Endothelial cell (in vitro differentiated cells): Measurements from ENCODE around the gene EIF4E3. TPM values are rescaled to one million over a fixed set of nuclear protein-coding genes. Genes with fewer than 3 reads are reported as not detected.

ENCODE experiments used
- DNase-seq: peaks from one replicate; pipeline ENCODE4 v3.0.0; 2021; ENCODE audit warnings: low spot score
- H3K27ac Mint-ChIP-seq: one replicate; pipeline ENCODE4 v1.8.0; 2021; ENCODE audit warnings: mixed read lengths, inconsistent platforms; ENCODE audit not compliant: unreplicated experiment
- H3K27me3 Mint-ChIP-seq: one replicate; pipeline ENCODE4 v1.8.0; 2021; ENCODE audit warnings: mild to moderate bottlenecking, moderate library complexity, mixed read lengths, inconsistent platforms; ENCODE audit not compliant: unreplicated experiment
- H3K36me3 Mint-ChIP-seq: one replicate; pipeline ENCODE4 v1.8.0; 2021; ENCODE audit warnings: mild to moderate bottlenecking, low read depth, mixed read lengths, inconsistent platforms; ENCODE audit not compliant: unreplicated experiment
- H3K4me1 Mint-ChIP-seq: one replicate; pipeline ENCODE4 v1.8.0; 2021; ENCODE audit warnings: mild to moderate bottlenecking, mixed read lengths, inconsistent platforms; ENCODE audit not compliant: unreplicated experiment
- H3K4me3 Mint-ChIP-seq: one replicate; pipeline ENCODE4 v1.8.0; 2021; ENCODE audit warnings: mild to moderate bottlenecking, mixed read lengths, inconsistent platforms; ENCODE audit not compliant: unreplicated experiment
- H3K9me3 Mint-ChIP-seq: one replicate; pipeline ENCODE4 v1.8.0; 2021; ENCODE audit warnings: mixed read lengths, inconsistent platforms; ENCODE audit not compliant: unreplicated experiment
- total RNA-seq: library from RNA; stranded (reverse); fragmentation: NEBNext Ultra II Directional; extraction: Animal tissue kit (Norgen Biotek cat#: 25700); gene quantifications from one replicate; pipeline ENCODE4 v1.2.1, GENCODE V29; 2021; ENCODE audit not compliant: unreplicated experiment
- TF ChIP-seq, protein P1 (sequence below): fragments of 200-600 bp; sonication (generic); IDR thresholded peaks from one replicate; pipeline ENCODE4 v1.5.0; 2021; ENCODE audit warnings: antibody characterized with exemption; ENCODE audit not compliant: unreplicated experiment

The EIF4E3 gene
- total RNA-seq, 1 donor from 2014 or later: 5.2 TPM

DNA sequence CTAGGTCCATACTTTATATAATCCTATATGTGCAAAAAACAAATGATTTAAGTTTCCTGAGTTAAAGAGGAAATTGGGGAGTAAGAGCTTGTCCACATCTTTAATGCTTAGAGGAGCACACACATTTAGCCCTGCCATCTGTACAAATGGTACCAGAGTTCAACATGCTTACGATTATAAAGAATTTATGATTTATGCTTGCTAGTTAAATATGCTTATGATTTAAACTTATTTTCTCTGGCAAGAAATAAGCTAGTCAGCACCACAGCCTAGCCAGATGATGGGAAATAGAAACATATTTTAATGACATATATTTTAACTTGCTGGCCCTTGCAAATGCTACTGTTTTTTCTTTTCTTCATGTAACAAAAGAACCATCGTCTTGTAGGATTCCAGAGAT is 48.3 kb downstream of the EIF4E3 start:
- Mint-ChIP-seq H3K4me3 (no peak overlapping the region), H3K27me3 (no peaks in the 10 kb centered on the region), H3K36me3 (no peaks in the 10 kb centered on the region), H3K4me1 (no peaks in the 10 kb centered on the region), H3K9me3 (no peaks in the 10 kb centered on the region), H3K27ac (no peak overlapping the region)
- TF ChIP-seq, protein P1, sequence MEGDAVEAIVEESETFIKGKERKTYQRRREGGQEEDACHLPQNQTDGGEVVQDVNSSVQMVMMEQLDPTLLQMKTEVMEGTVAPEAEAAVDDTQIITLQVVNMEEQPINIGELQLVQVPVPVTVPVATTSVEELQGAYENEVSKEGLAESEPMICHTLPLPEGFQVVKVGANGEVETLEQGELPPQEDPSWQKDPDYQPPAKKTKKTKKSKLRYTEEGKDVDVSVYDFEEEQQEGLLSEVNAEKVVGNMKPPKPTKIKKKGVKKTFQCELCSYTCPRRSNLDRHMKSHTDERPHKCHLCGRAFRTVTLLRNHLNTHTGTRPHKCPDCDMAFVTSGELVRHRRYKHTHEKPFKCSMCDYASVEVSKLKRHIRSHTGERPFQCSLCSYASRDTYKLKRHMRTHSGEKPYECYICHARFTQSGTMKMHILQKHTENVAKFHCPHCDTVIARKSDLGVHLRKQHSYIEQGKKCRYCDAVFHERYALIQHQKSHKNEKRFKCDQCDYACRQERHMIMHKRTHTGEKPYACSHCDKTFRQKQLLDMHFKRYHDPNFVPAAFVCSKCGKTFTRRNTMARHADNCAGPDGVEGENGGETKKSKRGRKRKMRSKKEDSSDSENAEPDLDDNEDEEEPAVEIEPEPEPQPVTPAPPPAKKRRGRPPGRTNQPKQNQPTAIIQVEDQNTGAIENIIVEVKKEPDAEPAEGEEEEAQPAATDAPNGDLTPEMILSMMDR: no peak
- DNase-seq: no peak

DNA sequence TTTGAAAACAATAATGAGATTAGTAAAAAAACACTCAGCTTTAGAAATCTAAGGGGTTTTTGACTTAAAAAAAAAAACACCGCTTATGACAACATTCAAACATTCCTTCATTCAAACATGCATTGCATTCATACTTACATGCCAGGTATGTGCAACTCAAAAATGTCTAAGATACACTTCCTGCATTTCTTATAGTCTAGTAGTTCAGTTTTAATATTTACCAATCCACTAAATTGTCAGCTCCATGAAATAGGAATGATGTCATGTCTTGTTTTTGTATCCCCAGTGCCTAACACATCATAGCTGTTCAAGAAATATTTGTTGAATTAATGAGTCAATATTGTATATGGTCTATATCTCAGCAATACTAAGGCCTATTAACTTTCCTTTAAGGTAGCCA is 51.7 kb downstream of the EIF4E3 start:
- TF ChIP-seq, protein P1: no peak
- Mint-ChIP-seq H3K27me3 (no peaks in the 10 kb centered on the region), H3K27ac (no peak overlapping the region), H3K4me3 (no peak overlapping the region), H3K9me3 (no peaks in the 10 kb centered on the region), H3K4me1 (no peaks in the 10 kb centered on the region), H3K36me3 (no peaks in the 10 kb centered on the region)
- DNase-seq: no peak

DNA sequence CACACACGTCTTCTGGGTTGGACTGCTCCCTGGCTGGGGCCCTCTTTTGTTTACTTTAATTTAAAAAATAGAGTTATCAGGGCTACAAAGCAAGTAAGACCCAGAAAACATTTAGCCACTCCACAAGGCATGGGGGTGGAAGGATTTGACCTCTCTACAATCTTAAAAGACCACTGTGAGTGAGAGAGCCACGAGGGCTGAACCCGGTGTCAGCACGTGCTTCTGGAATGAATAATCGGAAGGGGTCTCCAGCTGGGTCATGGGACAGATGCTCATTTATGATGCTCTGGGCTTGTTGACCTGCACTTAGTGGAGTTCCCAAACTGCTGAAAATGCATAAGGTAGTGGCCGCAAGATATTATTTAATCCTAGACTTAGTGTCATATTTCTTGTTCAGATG is 52.4 kb downstream of the EIF4E3 start:
- Mint-ChIP-seq H3K4me3 (no peak overlapping the region), H3K4me1 (no peaks in the 10 kb centered on the region), H3K9me3 (no peaks in the 10 kb centered on the region), H3K36me3 (no peaks in the 10 kb centered on the region), H3K27ac (no peak overlapping the region), H3K27me3 (no peaks in the 10 kb centered on the region)
- TF ChIP-seq, protein P1: no peak
- DNase-seq: no peak

DNA sequence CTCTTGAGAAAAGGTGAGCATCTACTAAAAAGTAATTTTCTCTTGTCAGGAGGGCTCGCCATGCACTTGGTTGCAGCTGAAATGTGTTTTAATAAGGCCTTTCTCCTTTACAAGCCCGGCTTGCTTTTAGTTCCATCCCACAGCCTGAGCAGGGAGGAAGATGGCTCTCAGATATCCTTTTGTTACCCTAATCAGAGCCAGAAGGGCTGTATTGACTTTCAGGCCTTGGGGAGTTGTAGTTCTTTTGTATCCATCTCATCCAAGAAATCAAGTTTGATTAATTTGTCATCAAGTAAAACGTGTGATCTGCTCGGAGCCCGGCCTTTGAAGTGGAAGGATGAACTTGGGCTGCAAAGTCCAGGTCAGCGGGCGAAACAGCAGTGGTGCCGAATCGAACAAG is 52.9 kb downstream of the EIF4E3 start:
- Mint-ChIP-seq H3K4me3 (no peak overlapping the region), H3K27ac (no peak overlapping the region), H3K27me3 (no peaks in the 10 kb centered on the region), H3K36me3 (no peaks in the 10 kb centered on the region), H3K9me3 (no peaks in the 10 kb centered on the region), H3K4me1 (no peaks in the 10 kb centered on the region)
- DNase-seq: no peak
- TF ChIP-seq, protein P1: no peak

DNA sequence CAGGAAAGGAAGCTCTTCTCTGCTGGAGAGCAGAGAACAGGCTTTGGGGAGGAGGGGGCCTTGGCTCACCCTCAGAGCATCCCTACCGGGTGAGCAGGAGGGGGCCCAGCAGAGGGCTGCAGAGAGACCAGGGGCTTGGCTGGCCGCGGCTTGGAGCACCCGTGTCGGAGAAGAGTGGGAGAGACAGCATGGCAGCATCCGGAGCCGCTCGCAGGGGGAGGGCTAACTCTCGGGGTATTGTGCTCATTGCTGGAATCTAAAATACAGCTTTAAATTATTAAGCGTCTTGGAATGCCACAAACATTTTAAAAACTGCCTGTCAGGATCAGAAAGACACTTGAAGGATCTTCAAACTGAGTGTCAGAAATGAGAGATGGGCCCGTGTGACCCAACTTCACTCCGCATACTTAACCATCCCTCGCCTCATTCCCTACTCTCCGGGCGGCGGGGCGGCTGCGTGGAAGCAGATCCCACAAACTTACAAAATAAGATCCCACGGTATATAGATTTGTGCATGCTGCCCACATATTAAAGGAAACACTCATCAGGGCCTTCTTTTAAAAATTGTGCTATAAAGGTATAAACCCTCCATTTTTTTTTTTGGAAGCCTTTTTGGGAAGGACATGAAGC is 53.9 kb downstream of the EIF4E3 start:
- TF ChIP-seq, protein P1: no peak
- no peaks in the 10 kb centered on the region for H3K4me1 Mint-ChIP-seq
- no peaks in the 10 kb centered on the region for H3K9me3 Mint-ChIP-seq
- DNase-seq: no peak
- no peak overlapping the region for H3K27ac Mint-ChIP-seq
- H3K27me3 Mint-ChIP-seq: no peaks in the 10 kb centered on the region
- H3K4me3 Mint-ChIP-seq: no peak overlapping the region
- H3K36me3 Mint-ChIP-seq: no peaks in the 10 kb centered on the region
